ENCODE data around the gene GATAD2B. TPM values are rescaled to one million over a fixed set of nuclear protein-coding genes. Genes with fewer than 3 reads are reported as not detected.
"Not testable (repeated sequence)": the region's sequence is repeated elsewhere in the genome, so short reads cannot be mapped to it uniquely, and the experiment has no call there.

GATAD2B gene
- total RNA-seq, 4 donors from 2014 or later, result 16.8 to 26.5 (median 24.6) TPM

DNA sequence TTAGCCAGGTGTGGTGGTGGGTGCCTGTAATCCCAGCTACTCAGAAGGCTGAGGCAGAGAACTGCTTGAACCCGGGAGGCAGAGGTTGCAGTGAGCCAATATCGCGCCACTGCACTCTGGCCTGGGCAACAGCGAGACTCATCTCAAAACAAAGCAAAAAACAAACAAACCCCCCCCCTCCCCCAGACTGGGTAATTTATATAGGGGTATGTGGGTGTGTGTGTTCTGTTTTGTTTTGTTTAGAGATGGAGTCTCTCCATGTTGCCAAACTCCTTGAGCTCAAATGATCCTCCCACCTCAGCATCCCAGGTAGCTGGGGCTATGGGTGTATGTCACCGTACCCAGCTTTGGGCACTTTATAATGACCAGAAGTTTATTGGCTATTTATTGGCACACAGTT lies 74.0 kb downstream of the GATAD2B start:
- WGBS, 2 donors, result 95 to 97% methylated on average over 5 of the region's 5 CpGs
- H3K27ac ChIP-seq, result no peak overlapping the region
- TF ChIP-seq EP300 (IDR thresholded peaks at IDR 0.05), result no peak
- no peak for TF ChIP-seq POLR2A (IDR thresholded peaks at IDR 0.05)
- TF ChIP-seq, protein P1, sequence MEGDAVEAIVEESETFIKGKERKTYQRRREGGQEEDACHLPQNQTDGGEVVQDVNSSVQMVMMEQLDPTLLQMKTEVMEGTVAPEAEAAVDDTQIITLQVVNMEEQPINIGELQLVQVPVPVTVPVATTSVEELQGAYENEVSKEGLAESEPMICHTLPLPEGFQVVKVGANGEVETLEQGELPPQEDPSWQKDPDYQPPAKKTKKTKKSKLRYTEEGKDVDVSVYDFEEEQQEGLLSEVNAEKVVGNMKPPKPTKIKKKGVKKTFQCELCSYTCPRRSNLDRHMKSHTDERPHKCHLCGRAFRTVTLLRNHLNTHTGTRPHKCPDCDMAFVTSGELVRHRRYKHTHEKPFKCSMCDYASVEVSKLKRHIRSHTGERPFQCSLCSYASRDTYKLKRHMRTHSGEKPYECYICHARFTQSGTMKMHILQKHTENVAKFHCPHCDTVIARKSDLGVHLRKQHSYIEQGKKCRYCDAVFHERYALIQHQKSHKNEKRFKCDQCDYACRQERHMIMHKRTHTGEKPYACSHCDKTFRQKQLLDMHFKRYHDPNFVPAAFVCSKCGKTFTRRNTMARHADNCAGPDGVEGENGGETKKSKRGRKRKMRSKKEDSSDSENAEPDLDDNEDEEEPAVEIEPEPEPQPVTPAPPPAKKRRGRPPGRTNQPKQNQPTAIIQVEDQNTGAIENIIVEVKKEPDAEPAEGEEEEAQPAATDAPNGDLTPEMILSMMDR (IDR thresholded peaks at IDR 0.05), result no peak
- no peaks in the 10 kb centered on the region for H3K4me1 ChIP-seq
- no peaks in the 10 kb centered on the region for H3K27me3 ChIP-seq
- no peak overlapping the region for H3K4me3 ChIP-seq
- peaks cover 0 to 11% (median 0%) of the 10 kb centered on the region in 3 donors for H3K36me3 ChIP-seq
- no peak for DNase-seq (ENCODE audit: low spot score in 2 of 2)
- no peaks in the 10 kb centered on the region for H3K9me3 ChIP-seq

DNA sequence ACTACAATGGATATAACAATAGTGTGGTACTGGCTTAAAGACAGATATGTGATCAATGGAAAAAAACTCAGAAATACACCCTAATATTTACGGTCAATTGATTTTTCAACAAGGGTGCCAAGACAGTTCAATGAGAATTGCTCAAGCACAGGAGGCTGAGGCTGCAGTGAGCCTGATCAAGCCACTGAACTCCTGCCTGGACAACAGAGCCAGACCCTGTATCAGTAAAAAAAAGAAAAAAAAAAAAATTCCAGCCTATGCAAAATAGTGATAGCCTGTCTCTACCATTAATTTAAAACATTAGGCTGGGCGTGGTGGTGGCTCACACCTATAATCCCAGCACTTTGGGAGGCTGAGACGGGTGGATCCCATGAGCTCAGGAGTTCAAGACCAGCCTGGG lies 77.6 kb downstream of the GATAD2B start:
- Histone ChIP-seq H3K27me3 (no peaks in the 10 kb centered on the region), H3K36me3 (no peaks in the 10 kb centered on the region), H3K9me3 (no peaks in the 10 kb centered on the region), H3K27ac (no peak overlapping the region), H3K4me1 (no peaks in the 10 kb centered on the region), H3K4me3 (no peak overlapping the region)
- no peak for DNase-seq (ENCODE audit: low spot score in 2 of 2)
- TF ChIP-seq, protein P1 (IDR thresholded peaks at IDR 0.05), result no peak
- TF ChIP-seq POLR2A (IDR thresholded peaks at IDR 0.05) (no peak), EP300 (IDR thresholded peaks at IDR 0.05) (no peak)
- 96 to 98% methylated on average over 3 of the region's 3 CpGs for WGBS, 2 donors

DNA sequence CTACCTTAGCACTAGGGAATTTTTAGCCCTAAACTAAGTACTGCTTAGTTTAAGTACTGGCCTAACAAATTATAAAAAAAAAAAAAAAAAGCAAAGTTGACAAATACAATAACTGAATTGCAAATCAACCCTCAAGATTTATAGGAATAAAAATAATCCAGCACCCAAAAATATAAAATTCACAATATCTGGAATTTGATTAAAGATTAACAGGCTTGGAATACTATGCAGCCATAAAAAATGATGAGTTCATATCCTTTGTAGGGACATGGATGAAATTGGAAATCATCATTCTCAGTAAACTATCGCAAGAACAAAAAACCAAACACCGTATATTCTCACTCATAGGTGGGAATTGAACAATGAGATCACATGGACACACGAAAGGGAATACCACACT lies 78.4 kb downstream of the GATAD2B start:
- not testable (repeated sequence) for H3K4me3 ChIP-seq; H3K4me1 ChIP-seq; DNase-seq (ENCODE audit: low spot score in 2 of 2); H3K27ac ChIP-seq; H3K9me3 ChIP-seq; H3K27me3 ChIP-seq; H3K36me3 ChIP-seq
- 54 to 78% methylated on average over 2 to 3 of the region's 3 CpGs for WGBS, 2 donors

DNA sequence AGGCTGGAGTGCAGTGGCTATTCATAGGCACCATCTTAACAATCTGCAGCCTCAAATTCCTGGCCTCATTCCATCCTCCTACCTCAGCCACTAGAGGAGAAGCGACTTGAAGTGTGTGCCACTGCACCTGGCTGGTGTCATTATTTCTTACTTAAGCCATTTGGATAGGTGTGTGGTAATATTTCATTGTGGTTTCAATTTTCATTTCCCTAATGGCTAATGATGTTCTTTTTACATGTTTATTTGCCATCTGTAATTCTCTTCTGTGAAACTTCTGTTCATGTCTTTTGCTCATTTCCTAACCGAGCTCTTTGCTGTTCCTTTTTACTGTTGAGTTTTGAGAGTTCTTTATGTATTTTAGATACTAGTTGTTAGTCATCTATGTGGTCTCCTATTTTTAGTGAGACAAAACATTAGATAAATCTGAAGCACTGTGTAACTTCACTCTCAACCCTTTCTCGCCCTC lies 80.7 kb downstream of the GATAD2B start:
- no peak overlapping the region for H3K4me3 ChIP-seq
- 81 to 89% methylated on average over 3 of the region's 3 CpGs for WGBS, 2 donors
- H3K27me3 ChIP-seq, result no peaks in the 10 kb centered on the region
- H3K36me3 ChIP-seq, result peaks cover 0 to 6% (median 0%) of the 10 kb centered on the region in 3 donors
- no peak overlapping the region for H3K27ac ChIP-seq
- TF ChIP-seq, protein P1 (IDR thresholded peaks at IDR 0.05), result no peak
- TF ChIP-seq EP300 (IDR thresholded peaks at IDR 0.05), result no peak
- no peak for TF ChIP-seq POLR2A (IDR thresholded peaks at IDR 0.05)
- no peaks in the 10 kb centered on the region for H3K4me1 ChIP-seq
- no peaks in the 10 kb centered on the region for H3K9me3 ChIP-seq
- no peak for DNase-seq (ENCODE audit: low spot score in 2 of 2)

DNA sequence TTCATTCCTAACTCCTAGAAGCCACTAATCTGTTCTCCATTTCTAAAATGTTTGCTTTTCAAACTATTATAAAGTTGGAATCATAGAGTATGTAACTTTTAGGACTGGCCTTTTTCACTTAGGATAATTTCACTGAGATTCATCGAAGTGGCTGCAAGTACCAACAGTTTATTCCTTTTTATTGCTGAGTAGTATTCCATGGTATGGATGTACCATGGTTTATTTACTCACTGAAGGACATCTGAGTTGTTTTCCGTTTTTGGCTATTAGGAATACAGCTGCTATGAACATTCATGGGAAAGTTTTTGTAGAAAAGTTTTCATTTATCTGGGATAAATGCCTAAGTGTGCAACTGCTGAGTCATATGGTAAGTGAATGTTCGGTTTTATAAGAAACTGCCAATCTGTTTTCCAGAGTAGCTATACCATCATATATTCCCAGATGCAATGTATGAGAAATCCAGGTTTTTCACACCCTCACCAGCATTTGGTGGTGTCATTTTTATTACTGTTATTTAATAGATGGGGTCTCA lies 81.2 kb downstream of the GATAD2B start:
- Histone ChIP-seq H3K9me3 (no peaks in the 10 kb centered on the region), H3K27me3 (no peaks in the 10 kb centered on the region), H3K36me3 (peaks cover 0 to 6% (median 0%) of the 10 kb centered on the region in 3 donors), H3K4me3 (no peak overlapping the region), H3K27ac (no peak overlapping the region), H3K4me1 (no peaks in the 10 kb centered on the region)
- 83% methylated on average over 3 of the region's 3 CpGs for WGBS, 2 donors
- no peak for DNase-seq (ENCODE audit: low spot score in 2 of 2)
- TF ChIP-seq, protein P1 (IDR thresholded peaks at IDR 0.05), result no peak
- no peak for TF ChIP-seq EP300 (IDR thresholded peaks at IDR 0.05)

DNA sequence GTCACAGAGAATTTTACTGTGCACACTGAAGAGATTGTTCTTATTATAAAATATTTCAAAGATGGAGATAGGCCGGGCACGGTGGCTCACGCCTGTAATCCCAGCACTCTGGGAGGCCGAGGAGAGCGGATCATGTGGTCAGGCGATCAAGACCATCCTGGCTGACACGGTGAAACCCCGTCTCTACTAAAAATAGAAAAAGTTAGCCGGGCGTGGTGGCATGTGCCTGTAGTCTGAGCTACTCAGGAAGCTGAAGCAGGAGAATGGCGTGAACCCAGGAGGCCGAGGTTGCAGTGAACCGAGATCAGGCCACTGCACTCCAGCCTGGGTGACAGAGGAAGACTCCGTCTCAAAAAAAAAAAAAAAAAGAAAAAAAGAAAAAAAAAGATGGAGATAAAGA lies 82.0 kb downstream of the GATAD2B start:
- not testable (repeated sequence) for H3K4me3 ChIP-seq; H3K27me3 ChIP-seq; DNase-seq (ENCODE audit: low spot score in 2 of 2); H3K4me1 ChIP-seq; H3K27ac ChIP-seq; H3K36me3 ChIP-seq; H3K9me3 ChIP-seq
- 88 to 89% methylated on average over 14 of the region's 14 CpGs for WGBS, 2 donors

DNA sequence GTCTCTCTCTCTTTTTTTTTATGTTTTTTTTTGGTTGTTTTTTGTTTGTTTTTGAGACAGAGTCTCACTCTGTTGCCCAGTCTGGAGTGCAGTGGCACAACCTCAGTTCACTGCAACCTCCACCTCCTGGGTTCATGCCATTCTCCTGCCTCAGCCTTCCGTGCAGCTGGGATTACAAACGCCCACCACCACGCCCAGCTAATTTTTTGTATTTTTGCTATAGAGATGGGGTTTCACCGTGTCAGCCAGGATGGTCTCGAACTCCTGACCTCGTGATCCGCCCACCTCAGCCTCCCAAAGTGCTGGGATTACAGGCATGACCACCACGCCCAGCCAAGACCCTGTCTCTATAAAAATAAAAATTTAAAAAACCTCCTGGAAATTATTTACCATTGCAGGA lies 88.8 kb downstream of the GATAD2B start:
- not testable (repeated sequence) for H3K36me3 ChIP-seq, H3K4me3 ChIP-seq
- WGBS, 2 donors, result 74 to 80% methylated on average over 8 of the region's 8 CpGs

More for the DNA sequence above, 88.8 kb downstream of the GATAD2B start:
- not testable (repeated sequence) for H3K27me3 ChIP-seq; H3K9me3 ChIP-seq; H3K4me1 ChIP-seq; H3K27ac ChIP-seq; DNase-seq (ENCODE audit: low spot score in 2 of 2)
